Measurements from ENCODE around the gene SMIM41.
A peak's percentile ranks its signal among the peaks of the same experiment; 100 is the strongest.
"Not testable (repeated sequence)": the region's sequence is repeated elsewhere in the genome, so short reads cannot be mapped to it uniquely, and the experiment has no call there.

Gene SMIM41

GRCh38 chr12:52086944-52087835, 7.7 kb downstream of the SMIM41 start:
- DNase-seq, result no peak

DNA sequence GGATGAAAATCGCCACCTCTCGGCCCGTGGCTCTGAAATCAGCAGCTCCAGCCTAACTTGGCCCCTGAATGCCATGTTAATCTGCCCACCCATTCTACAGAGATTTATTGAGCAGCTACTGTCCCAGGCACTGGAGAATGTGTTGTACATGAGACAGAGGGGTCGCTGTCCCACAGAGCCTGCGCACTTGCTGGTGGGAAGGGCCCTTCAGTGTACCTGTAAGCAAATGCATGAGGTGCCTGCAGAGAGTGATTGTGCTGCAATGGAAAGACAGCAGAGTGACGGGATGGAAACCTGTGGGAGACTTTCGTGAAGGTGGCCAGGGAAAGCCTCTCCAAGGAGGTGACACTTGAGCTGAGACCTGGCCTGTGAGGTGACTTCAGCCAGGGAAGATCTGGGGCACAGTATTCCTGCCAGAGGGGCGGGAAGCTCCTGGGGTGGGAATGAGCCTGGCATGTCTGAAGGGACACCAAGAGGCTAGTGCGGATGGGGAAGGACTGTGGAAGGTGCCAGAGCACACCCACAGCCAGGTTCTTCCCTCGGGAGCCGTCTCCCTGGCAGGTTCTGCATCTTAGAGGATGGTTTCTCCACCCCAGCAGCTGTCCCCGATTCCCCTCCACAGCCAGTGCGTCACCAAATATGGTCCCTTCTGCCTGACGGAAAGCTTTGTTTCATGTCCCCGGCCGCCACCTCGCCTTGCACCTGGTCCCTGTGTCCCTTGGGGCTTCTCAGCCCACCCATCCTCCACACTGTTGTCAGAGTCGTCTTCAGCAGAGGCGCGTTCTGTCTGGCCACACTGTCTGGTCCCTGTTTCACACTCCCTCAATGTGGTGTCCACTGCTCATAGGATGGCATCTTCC, 8.7 kb downstream of the SMIM41 start:
- DNase-seq, result no peak

DNA sequence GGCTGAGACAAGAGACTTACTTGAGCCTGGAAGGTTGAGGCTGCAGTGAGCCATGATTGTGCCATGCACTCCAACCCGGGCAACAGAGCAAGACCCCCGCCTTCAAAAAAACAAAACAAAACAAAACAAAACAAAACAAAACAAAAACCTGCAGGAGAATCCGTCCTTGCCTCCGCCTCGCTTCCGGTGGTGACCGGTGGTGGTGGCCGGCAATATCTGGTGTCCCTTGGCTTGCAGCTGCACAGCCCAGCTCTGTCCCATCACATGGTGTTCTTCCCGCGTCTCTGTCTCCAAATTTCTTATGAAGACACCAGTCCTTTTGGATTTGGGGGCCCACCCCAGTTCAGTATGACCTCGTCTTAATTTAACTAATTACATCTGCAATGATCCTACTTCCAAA, 10.0 kb downstream of the SMIM41 start:
- DNase-seq, result no peak

- no peak for DNase-seq
Observed at GRCh38 chr12:52090291-52090690, 10.8 kb downstream of the SMIM41 start.

GRCh38 chr12:52091061-52091460, 11.6 kb downstream of the SMIM41 start:
- no peak for DNase-seq

DNA sequence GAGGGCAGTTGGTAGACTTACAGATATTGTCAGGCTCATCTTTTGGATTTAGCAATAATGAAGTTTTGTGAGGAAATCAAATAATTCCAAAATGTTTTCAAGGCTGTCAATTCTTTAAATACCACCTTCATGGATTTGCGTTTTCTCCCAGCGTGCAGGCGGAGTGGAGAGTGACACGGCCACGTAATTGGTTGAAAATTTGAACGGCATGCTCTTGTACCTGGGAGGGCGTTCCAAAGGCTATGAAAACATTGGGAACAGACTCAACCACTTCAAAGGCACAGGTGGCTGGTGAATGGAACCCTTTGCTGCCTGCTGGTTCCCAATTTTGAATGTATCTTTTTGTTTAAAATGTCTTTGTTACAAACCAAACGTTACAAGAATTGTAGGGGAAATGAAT, 12.4 kb downstream of the SMIM41 start:
- DNase-seq, result no peak

DNA sequence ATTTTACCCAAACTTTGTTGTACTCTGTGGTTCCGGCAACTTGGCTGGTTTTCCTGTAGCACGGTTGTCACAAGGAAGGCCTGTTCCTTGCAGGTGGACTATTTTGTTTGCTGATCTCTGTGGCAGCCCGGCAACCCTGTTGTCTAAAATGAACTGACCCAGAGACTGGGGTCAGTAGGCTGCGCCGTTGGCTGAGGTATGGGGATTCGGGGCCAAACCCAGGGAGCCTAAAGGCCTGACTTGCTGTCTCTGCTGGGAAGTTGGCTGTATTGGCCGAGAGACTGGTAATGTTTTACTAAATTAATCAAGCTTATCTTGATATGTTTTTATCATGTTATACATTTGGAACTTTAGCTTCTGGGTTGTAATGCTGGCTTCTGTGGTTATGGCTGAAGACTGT, 13.8 kb downstream of the SMIM41 start:
- DNase-seq, result no peak

GRCh38 chr12:52096332-52097044, 17.0 kb downstream of the SMIM41 start:
- DNase-seq, result no peak

DNA sequence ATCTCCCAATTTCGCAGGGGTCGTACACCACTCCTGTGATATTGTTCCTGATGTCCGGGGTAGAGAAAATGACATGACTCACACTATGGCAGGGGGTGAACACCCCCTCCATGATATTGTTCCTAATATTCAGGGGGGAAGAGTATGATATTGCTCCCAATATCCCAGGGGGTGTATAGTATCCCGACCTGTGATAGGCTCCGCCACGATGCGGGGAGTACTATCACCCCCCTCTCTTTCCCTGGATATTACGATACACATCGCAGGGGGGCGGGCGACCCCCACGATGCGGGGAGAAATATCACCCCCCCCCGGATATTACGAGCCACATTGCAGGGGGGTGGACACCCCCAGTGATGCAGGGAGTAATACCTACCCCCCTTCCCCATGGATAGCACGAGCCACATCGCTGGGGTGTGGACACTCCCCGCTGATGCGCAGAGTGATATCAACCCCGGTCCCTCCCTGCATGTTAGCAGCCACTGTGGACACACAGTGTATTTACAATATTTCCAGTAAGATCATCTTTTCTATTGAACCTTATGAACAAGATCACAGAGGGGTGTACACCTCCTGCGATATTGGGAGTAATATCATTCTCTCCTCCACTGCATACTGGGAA, 17.7 kb downstream of the SMIM41 start:
- DNase-seq, result no peak

- not testable (repeated sequence) for DNase-seq
Observed at GRCh38 chr12:52104431-52105089, 25.1 kb downstream of the SMIM41 start.

GRCh38 chr12:52116222-52117125, 37.0 kb downstream of the SMIM41 start:
- not testable (repeated sequence) for DNase-seq

- peak in 1 of 2 experiments; percentile 11 for DNase-seq
Observed at GRCh38 chr12:52117806-52118475, 38.4 kb downstream of the SMIM41 start.

- peak; percentile 53 to 79 for DNase-seq
Observed at GRCh38 chr12:52119398-52120254, 40.1 kb downstream of the SMIM41 start.

- no peak for DNase-seq
Observed at GRCh38 chr12:52120951-52121823, 41.7 kb downstream of the SMIM41 start.

DNA sequence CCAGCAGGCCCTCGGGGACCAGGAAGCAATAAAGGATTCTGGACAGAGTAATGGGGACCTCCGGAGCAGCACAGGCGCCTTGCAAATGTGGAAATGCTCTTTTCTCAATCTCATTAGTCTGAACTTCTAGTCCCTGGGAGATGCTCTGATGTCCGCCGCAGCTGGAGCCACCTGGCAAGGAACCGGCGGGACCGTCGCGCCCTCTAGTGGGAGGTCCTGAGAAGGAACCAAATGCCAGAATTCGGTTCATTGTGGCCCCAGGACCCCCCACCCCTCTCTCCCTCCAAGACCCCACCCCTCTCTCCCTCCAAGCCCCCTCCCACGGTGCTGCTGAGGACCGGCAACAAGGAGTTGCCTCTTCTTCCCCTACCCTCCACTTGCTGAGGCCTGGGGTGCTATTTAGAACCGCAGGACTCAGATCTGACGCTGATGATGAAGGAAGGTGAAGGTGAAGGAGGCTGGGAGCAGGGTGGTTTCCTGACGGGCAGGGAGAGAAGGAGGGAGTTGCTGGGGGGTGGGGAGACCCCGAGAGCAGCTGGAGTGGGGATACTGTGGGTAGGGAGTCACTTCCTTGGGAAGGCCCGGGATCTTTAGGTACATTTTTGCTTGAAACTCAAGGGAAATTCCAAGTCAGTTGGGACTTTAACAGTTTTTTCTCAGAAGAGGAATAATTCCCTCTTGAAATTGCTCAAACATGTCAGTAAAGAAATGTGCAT, 42.5 kb downstream of the SMIM41 start:
- peak; percentile 48 to 54 for DNase-seq

DNA sequence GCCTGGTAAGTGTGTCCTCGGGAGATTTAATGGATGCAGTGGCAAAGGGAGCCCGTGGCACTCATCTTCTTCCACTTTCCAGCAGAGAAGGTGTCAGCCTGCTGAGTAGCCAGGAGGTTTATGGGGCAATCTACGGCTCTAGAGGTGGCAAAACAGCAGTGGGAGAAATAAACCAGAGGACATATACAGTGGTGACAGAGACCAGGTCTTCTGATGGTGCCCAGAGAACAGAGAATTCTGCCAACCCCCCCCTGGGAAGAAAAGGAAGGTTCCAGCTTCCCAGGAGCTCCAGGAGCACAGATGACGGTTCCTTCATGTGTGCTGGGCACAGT, 43.0 kb downstream of the SMIM41 start:
- no peak for DNase-seq

- DNase-seq, result no peak
Observed at GRCh38 chr12:52122904-52123303, 43.4 kb downstream of the SMIM41 start.
